GM19193 (cell line): ENCODE measurements around the gene RTP3.

Experiments used
- POLR2A ChIP-seq: IDR thresholded peaks from 4 replicates; pipeline ENCODE4 v1.6.1; 2011; ENCODE audit not compliant: insufficient read depth, insufficient read length; ENCODE audit errors: extremely low read depth

RTP3 gene

GRCh38 chr3:46497556-46498265 lies at the start of gene RTP3:
Gene RTP3 (plus strand): TSS chr3:46497976. CDS start chr3:46498063, 87 bp downstream.
- TF ChIP-seq POLR2A: no peak

GRCh38 chr3:46448721-46449120 lies 49.1 kb upstream of the RTP3 start:
- TF ChIP-seq POLR2A: no peak

GRCh38 chr3:46449755-46450552 lies 47.8 kb upstream of the RTP3 start:
- TF ChIP-seq POLR2A: no peak

GRCh38 chr3:46453526-46454208 lies 44.1 kb upstream of the RTP3 start:
- no peak for TF ChIP-seq POLR2A

- TF ChIP-seq POLR2A: no peak
Observed at GRCh38 chr3:46454209-46454595, 43.6 kb upstream of the RTP3 start.

- no peak for TF ChIP-seq POLR2A
Observed at GRCh38 chr3:46454606-46455005, 43.2 kb upstream of the RTP3 start.

GRCh38 chr3:46455231-46456115 lies 42.3 kb upstream of the RTP3 start:
- TF ChIP-seq POLR2A: no peak

- no peak for TF ChIP-seq POLR2A
Observed at GRCh38 chr3:46456118-46456517, 41.7 kb upstream of the RTP3 start.

- no peak for TF ChIP-seq POLR2A
Observed at GRCh38 chr3:46460051-46460450, 37.7 kb upstream of the RTP3 start.

- no peak for TF ChIP-seq POLR2A
Observed at GRCh38 chr3:46462111-46462510, 35.7 kb upstream of the RTP3 start.

GRCh38 chr3:46462511-46462910 lies 35.3 kb upstream of the RTP3 start:
- TF ChIP-seq POLR2A: no peak

GRCh38 chr3:46463120-46463867 lies 34.5 kb upstream of the RTP3 start:
- no peak for TF ChIP-seq POLR2A

GRCh38 chr3:46463868-46464241 lies 33.9 kb upstream of the RTP3 start:
- no peak for TF ChIP-seq POLR2A

- TF ChIP-seq POLR2A: no peak
Observed at GRCh38 chr3:46464326-46465195, 33.2 kb upstream of the RTP3 start, which contains the start of gene LTF. Gene LTF (minus strand): TSS chr3:46464905. CDS start chr3:46464867, 38 bp downstream.

- no peak for TF ChIP-seq POLR2A
Observed at GRCh38 chr3:46465196-46465520, 32.6 kb upstream of the RTP3 start.
